Cardiac fibroblast (primary cell): ENCODE data around the gene PNPT1.
"Not testable (repeated sequence)": the region's sequence is repeated elsewhere in the genome, so short reads cannot be mapped to it uniquely, and the experiment has no call there.

ENCODE experiments used
- DNase-seq, 2 donors: peaks; one replicate each; pipeline versions ENCODE4 v3.0.0 to v3.0.0-alpha.2; 2010; ENCODE audit warnings: low read depth in 2 of 2
- H3K4me3 ChIP-seq, 2 donors: replicated peaks in 1 of 2; 1 replicate in 1 of 2; 2 replicates in 1 of 2; pipeline ENCODE4 v1.5.1; 2011; ENCODE audit warnings: low read depth in 2 of 2, low read length in 2 of 2, mild to moderate bottlenecking in 2 of 2, moderate library complexity in 1 of 2
- TF ChIP-seq, protein P1 (sequence below): IDR thresholded peaks from one replicate; pipeline ENCODE4 v1.5.1; 2011; ENCODE audit warnings: low read depth, mild to moderate bottlenecking, low read length, inconsistent platforms

Gene PNPT1

GRCh38 chr2:55609938-55610578 lies 83.6 kb downstream of the PNPT1 start:
- no peak for DNase-seq
- TF ChIP-seq, protein P1, sequence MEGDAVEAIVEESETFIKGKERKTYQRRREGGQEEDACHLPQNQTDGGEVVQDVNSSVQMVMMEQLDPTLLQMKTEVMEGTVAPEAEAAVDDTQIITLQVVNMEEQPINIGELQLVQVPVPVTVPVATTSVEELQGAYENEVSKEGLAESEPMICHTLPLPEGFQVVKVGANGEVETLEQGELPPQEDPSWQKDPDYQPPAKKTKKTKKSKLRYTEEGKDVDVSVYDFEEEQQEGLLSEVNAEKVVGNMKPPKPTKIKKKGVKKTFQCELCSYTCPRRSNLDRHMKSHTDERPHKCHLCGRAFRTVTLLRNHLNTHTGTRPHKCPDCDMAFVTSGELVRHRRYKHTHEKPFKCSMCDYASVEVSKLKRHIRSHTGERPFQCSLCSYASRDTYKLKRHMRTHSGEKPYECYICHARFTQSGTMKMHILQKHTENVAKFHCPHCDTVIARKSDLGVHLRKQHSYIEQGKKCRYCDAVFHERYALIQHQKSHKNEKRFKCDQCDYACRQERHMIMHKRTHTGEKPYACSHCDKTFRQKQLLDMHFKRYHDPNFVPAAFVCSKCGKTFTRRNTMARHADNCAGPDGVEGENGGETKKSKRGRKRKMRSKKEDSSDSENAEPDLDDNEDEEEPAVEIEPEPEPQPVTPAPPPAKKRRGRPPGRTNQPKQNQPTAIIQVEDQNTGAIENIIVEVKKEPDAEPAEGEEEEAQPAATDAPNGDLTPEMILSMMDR: no peak
- no peak overlapping the region for H3K4me3 ChIP-seq

- H3K4me3 ChIP-seq: no peak overlapping the region
- TF ChIP-seq, protein P1: no peak
- DNase-seq: no peak
Observed at GRCh38 chr2:55609193-55609794, 84.3 kb downstream of the PNPT1 start.

GRCh38 chr2:55607717-55608116 lies 85.9 kb downstream of the PNPT1 start:
- H3K4me3 ChIP-seq: no peak overlapping the region
- no peak for DNase-seq
- TF ChIP-seq, protein P1: no peak

DNA sequence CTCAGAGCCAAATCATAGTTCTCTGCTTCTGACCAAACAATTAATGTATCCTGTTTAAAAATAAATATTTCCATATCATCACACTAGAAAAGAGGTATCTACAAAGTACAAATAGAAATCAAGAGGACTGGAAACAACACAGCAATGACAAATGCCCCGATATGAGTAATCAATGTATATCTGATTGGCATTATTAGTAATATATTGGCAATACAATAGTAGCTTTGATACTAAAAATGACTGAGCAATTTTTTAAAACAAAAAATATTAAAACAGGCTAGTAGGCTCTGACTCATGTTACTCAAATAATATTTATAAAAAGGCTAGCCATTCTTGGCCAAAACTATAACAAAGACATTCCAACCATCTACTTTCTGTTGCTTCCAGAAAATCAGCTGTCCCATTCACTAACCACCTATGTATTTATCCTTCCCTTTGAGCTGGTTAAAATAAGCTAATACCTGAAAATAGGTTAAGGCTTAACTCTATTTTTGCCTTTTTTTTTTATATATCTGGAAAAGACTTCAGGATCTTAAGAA lies 89.5 kb downstream of the PNPT1 start:
- TF ChIP-seq, protein P1: no peak
- no peak overlapping the region for H3K4me3 ChIP-seq

DNA sequence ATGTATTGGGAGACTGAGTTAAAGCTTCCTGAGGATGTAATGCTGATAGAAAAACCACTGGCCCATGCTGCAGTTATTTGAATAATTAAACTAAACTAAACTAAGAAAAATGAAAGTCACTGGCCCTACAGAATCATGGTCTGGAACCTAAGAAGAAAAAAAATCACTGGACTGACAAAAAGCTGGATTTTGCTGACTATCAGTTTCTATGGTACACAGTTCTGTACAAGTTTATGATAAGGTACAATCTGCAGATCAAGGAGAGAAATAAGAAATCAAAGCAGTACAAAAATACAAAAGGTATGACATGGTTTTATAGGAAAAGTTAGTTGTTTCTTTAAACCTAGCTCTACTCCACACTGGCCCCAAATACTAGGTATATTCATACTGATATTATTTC lies 91.8 kb downstream of the PNPT1 start:
- H3K4me3 ChIP-seq: no peak overlapping the region
- DNase-seq: no peak

More for the DNA sequence above, 89.5 kb downstream of the PNPT1 start:
- peak; percentile 19 to 50 for DNase-seq

DNA sequence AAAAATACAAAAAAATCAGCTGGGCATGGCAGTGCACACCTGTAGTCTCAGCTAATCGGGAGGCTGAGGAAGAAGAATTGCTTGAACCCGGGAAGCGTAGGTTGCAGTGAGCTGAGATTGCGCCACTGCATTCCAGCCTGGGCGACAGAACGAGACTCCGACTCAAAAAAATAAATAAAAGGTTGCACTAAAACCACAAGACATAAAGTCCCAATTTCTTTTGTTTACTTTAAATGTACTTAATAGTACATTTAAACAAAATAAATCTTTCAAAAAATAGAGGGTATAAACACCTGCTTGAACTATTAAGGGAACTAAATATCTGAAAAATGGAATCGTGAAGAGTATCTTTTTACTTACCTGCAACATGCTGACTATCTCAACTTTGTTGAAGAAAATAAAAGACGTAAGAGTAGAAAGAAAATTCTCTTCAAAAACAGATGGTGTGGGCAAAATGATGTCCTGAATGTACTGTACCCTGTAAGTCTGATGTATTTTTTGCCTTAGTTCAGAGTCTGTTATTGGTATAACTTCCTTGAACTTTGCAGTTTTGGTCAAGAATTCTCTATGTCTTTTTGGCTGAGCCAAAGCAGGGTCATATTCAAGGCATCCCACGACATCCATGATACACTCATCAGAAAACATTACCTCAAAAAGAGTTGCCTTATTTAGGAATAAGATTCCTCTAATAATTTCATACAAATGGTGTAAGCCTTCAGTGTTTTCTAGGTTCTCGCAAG lies 95.4 kb downstream of the PNPT1 start:
- TF ChIP-seq, protein P1: no peak
- DNase-seq: no peak
- no peak overlapping the region for H3K4me3 ChIP-seq

More for the DNA sequence above, 91.8 kb downstream of the PNPT1 start:
- TF ChIP-seq, protein P1: no peak

DNA sequence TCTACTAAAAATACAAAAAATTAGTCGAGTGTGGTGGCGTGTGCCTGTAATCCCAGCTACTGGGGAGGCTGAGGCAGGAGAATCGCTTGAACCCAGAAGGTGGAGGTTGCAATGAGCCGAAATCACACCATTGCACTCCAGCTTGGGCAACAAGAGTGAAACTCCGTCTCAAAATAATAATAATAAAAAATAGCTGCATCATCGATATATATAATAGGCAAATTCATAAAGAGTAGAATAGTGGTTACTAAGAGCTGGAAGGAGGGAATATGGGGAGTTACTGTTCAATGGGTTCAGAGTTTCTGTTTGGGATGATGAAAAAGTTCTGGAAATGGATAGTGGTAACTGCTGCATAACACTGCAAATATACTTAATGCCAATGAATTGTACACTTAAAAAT lies 96.8 kb downstream of the PNPT1 start:
- H3K4me3 ChIP-seq: not testable (repeated sequence)

More for the DNA sequence above, 96.8 kb downstream of the PNPT1 start:
- DNase-seq: not testable (repeated sequence)
